H9 (cell line): ENCODE results near the gene GPC6. TPM values are rescaled to one million over a fixed set of nuclear protein-coding genes. Genes with fewer than 3 reads are reported as not detected.

Source experiments
- DNase-seq: peaks from one replicate; pipeline ENCODE4 v3.0.0-alpha.2; 2017
- H2AFZ ChIP-seq: one replicate; pipeline ENCODE4 v1.6.1; 2013; ENCODE audit warnings: mild to moderate bottlenecking, low read length, control low read depth, moderate library complexity
- H2AK5ac ChIP-seq: 2 replicates; pipeline ENCODE4 v1.6.1; 2013; ENCODE audit warnings: low read length, control low read depth, mixed read lengths; ENCODE audit not compliant: insufficient read length
- H2BK120ac ChIP-seq: one replicate; pipeline ENCODE4 v1.6.1; 2013; ENCODE audit warnings: low read depth, mild to moderate bottlenecking, low read length, control low read depth, inconsistent platforms; ENCODE audit not compliant: poor library complexity, severe bottlenecking
- H2BK12ac ChIP-seq: 2 replicates; pipeline ENCODE4 v1.6.1; 2013; ENCODE audit warnings: low read length, control low read depth, mixed read lengths, low read depth; ENCODE audit not compliant: insufficient read length
- H2BK15ac ChIP-seq: 2 replicates; pipeline ENCODE4 v1.6.1; 2013; ENCODE audit warnings: low read depth, low read length, control low read depth
- H2BK20ac ChIP-seq: one replicate; pipeline ENCODE4 v1.6.1; 2013; ENCODE audit warnings: low read depth, mild to moderate bottlenecking, low read length, control low read depth, inconsistent platforms; ENCODE audit not compliant: poor library complexity, severe bottlenecking
- H2BK5ac ChIP-seq: 2 replicates; pipeline ENCODE4 v1.6.1; 2013; ENCODE audit warnings: low read length, control low read depth, mixed read lengths; ENCODE audit not compliant: insufficient read length
- H3K14ac ChIP-seq: 2 replicates; pipeline ENCODE4 v1.6.1; 2013; ENCODE audit warnings: low read length, control low read depth; ENCODE audit not compliant: insufficient read depth
- H3K18ac ChIP-seq: 2 replicates; pipeline ENCODE4 v1.6.1; 2013; ENCODE audit warnings: low read depth, mild to moderate bottlenecking, mixed read lengths, low read length, control low read depth; ENCODE audit not compliant: insufficient read length
- H3K23ac ChIP-seq: 2 replicates; pipeline ENCODE4 v1.6.1; 2013; ENCODE audit warnings: low read length, control low read depth, mixed read lengths, low read depth; ENCODE audit not compliant: insufficient read length
- H3K23me2 ChIP-seq: 2 replicates; pipeline ENCODE4 v1.6.1; 2013; ENCODE audit warnings: low read depth, mild to moderate bottlenecking, mixed read lengths, low read length, control low read depth; ENCODE audit not compliant: insufficient read length, poor library complexity, severe bottlenecking
- H3K27ac ChIP-seq: 2 replicates; pipeline ENCODE4 v1.5.1; 2013; ENCODE audit warnings: low read length, control low read depth, mixed read lengths, low read depth; ENCODE audit not compliant: insufficient read length
- H3K27me3 ChIP-seq: 2 replicates; pipeline ENCODE4 v1.6.1; 2013; ENCODE audit warnings: low read length, control low read depth, inconsistent platforms; ENCODE audit not compliant: insufficient read depth
- H3K4ac ChIP-seq: 2 replicates; pipeline ENCODE4 v1.6.1; 2013; ENCODE audit warnings: low read depth, mild to moderate bottlenecking, control low read depth, inconsistent platforms, low read length, moderate library complexity
- H3K4me1 ChIP-seq: 2 replicates; pipeline ENCODE4 v1.6.1; 2013; ENCODE audit warnings: low read length, control low read depth, inconsistent platforms; ENCODE audit not compliant: insufficient read depth
- H3K4me2 ChIP-seq: 2 replicates; pipeline ENCODE4 v1.6.1; 2013; ENCODE audit warnings: low read length, control low read depth, mixed read lengths; ENCODE audit not compliant: insufficient read length, insufficient read depth
- H3K56ac ChIP-seq: 2 replicates; pipeline ENCODE4 v1.6.1; 2013; ENCODE audit warnings: low read depth, mild to moderate bottlenecking, mixed read lengths, low read length, control low read depth; ENCODE audit not compliant: insufficient read length
- H3K79me1 ChIP-seq: 2 replicates; pipeline ENCODE4 v1.6.1; 2013; ENCODE audit warnings: low read depth, mild to moderate bottlenecking, moderate library complexity, low read length, control low read depth, inconsistent platforms; ENCODE audit not compliant: insufficient read depth, poor library complexity, severe bottlenecking
- H3K79me2 ChIP-seq: 2 replicates; pipeline ENCODE4 v1.6.1; 2013; ENCODE audit warnings: low read length, control low read depth, inconsistent platforms; ENCODE audit not compliant: insufficient read depth
- H3K9ac ChIP-seq: 2 replicates; pipeline ENCODE4 v1.6.1; 2013; ENCODE audit warnings: low read length, control low read depth, mixed read lengths; ENCODE audit not compliant: insufficient read length; ENCODE audit errors: extremely low read depth
- H3K9me3 ChIP-seq: one replicate; pipeline ENCODE4 v1.6.1; 2013; ENCODE audit warnings: low read depth, low read length, inconsistent platforms; ENCODE audit not compliant: control insufficient read depth
- H3T11ph ChIP-seq: one replicate; pipeline ENCODE4 v1.6.1; 2013; ENCODE audit warnings: mild to moderate bottlenecking, low read length, control low read depth, inconsistent platforms
- H4K20me1 ChIP-seq: one replicate; pipeline ENCODE4 v1.6.1; 2013; ENCODE audit not compliant: control insufficient read depth, insufficient read length, insufficient read depth
- H4K5ac ChIP-seq: 2 replicates; pipeline ENCODE4 v1.6.1; 2013; ENCODE audit warnings: low read depth, mild to moderate bottlenecking, mixed read lengths, low read length, control low read depth; ENCODE audit not compliant: insufficient read length
- H4K8ac ChIP-seq: replicated peaks from 2 replicates; pipeline ENCODE4 v1.6.1; 2013; ENCODE audit warnings: low read length, control low read depth, mixed read lengths, low read depth; ENCODE audit not compliant: insufficient read length
- H4K91ac ChIP-seq: 2 replicates; pipeline ENCODE4 v1.6.1; 2013; ENCODE audit warnings: low read depth, mild to moderate bottlenecking, moderate library complexity, mixed read lengths, low read length, control low read depth; ENCODE audit not compliant: insufficient read length
- H3K27ac Mint-ChIP-seq, 3 experiments: 2 replicates in 2 of 3; 3 replicates in 1 of 3; pipeline ENCODE4 v1.8.0; 2020 to 2021; ENCODE audit warnings: mixed read lengths in 3 of 3, mild to moderate bottlenecking in 1 of 3, moderate library complexity in 1 of 3
- H3K27me3 Mint-ChIP-seq: 2 replicates; pipeline ENCODE4 v1.8.0; 2021; ENCODE audit warnings: low read depth, mild to moderate bottlenecking, moderate library complexity, mixed read lengths
- H3K36me3 Mint-ChIP-seq, 3 experiments: 2 replicates in 2 of 3; 3 replicates in 1 of 3; pipeline ENCODE4 v1.8.0; 2020 to 2021; ENCODE audit warnings: low read depth in 3 of 3, mixed read lengths in 3 of 3; ENCODE audit not compliant: insufficient read depth in 1 of 3
- H3K4me1 Mint-ChIP-seq, 2 experiments: 2 replicates each; pipeline ENCODE4 v1.8.0; 2020; ENCODE audit warnings: mixed read lengths in 2 of 2
- H3K4me3 Mint-ChIP-seq, 2 experiments: 2 replicates in 1 of 2; 3 replicates in 1 of 2; pipeline ENCODE4 v1.8.0; 2020 to 2021; ENCODE audit warnings: mild to moderate bottlenecking in 2 of 2, mixed read lengths in 2 of 2, moderate library complexity in 1 of 2
- H3K9me3 Mint-ChIP-seq, 2 experiments: 2 replicates in 1 of 2; 3 replicates in 1 of 2; pipeline ENCODE4 v1.8.0; 2020; ENCODE audit warnings: mild to moderate bottlenecking in 2 of 2, mixed read lengths in 2 of 2, moderate library complexity in 1 of 2
- total RNA-seq: library from RNA; stranded (reverse); gene quantifications from 2 replicates; pipeline ENCODE4 v1.2.1, GENCODE V29; 2021
- TF ChIP-seq, protein P1 (sequence below): fragments of 200-600 bp; sonication (generic); conservative IDR thresholded peaks from 3 replicates; pipeline ENCODE4 v1.8.0; 2021; ENCODE audit warnings: antibody characterized with exemption, mild to moderate bottlenecking

The GPC6 gene
- total RNA-seq, 1 experiment from 2014 or later: 15.6 TPM

DNA sequence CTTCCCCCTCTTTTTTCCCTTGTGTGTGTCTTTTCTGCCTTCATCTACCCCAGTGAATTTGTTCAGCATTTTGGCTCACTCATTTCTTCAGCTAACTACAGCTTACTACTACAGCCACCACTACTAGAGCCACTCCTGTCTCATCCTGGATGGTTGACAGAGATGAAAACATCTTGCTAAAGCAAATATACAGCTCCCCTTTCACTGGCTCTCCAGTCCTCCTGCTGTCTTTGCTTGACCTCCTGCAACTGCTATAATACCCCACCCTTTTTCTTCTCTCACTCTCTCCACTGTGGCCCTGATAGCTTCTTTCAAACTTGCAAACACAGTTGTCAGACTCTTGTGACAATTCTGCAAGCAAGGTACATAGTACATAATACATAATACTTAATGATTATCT lies 729.3 kb downstream of the GPC6 start:
- Histone ChIP-seq H4K91ac (no peak overlapping the region), H2BK12ac (no peak overlapping the region), H3K23ac (no peak overlapping the region), H2BK15ac (no peak overlapping the region), H3K79me1 (no peaks in the 10 kb centered on the region), H3T11ph (no peak overlapping the region), H3K23me2 (no peaks in the 10 kb centered on the region), H4K20me1 (no peaks in the 10 kb centered on the region), H2AFZ (no peak overlapping the region), H3K27me3 (no peaks in the 10 kb centered on the region), H3K9ac (no peak overlapping the region), H3K56ac (no peak overlapping the region), H3K4ac (no peak overlapping the region), H3K27ac (no peak overlapping the region), H2BK20ac (no peak overlapping the region), H4K8ac (no peak overlapping the region), H2BK120ac (no peak overlapping the region), H3K4me2 (no peak overlapping the region), H2AK5ac (no peak overlapping the region), H3K18ac (no peak overlapping the region), H3K79me2 (no peaks in the 10 kb centered on the region), H3K14ac (no peak overlapping the region), H2BK5ac (no peak overlapping the region), H3K9me3 (no peaks in the 10 kb centered on the region), H3K4me1 (peaks cover 2% of the 10 kb centered on the region; the same call in 1 of the 2 replicates), H4K5ac (no peak overlapping the region)
- no peak for DNase-seq
- Mint-ChIP-seq H3K27me3 (no peaks in the 10 kb centered on the region), H3K4me3 (no peak overlapping the region), H3K9me3 (peaks cover 0 to 3% of the 10 kb centered on the region in 2 experiments; a peak in 2 of 5 replicates), H3K27ac (no peak overlapping the region; a peak in 1 of 7 replicates), H3K36me3 (peaks cover 0 to 5% (median 0%) of the 10 kb centered on the region in 3 experiments; a peak in 2 of 7 replicates), H3K4me1 (peaks cover 3 to 8% of the 10 kb centered on the region in 2 experiments; a peak in 2 of 4 replicates)
- TF ChIP-seq, protein P1, sequence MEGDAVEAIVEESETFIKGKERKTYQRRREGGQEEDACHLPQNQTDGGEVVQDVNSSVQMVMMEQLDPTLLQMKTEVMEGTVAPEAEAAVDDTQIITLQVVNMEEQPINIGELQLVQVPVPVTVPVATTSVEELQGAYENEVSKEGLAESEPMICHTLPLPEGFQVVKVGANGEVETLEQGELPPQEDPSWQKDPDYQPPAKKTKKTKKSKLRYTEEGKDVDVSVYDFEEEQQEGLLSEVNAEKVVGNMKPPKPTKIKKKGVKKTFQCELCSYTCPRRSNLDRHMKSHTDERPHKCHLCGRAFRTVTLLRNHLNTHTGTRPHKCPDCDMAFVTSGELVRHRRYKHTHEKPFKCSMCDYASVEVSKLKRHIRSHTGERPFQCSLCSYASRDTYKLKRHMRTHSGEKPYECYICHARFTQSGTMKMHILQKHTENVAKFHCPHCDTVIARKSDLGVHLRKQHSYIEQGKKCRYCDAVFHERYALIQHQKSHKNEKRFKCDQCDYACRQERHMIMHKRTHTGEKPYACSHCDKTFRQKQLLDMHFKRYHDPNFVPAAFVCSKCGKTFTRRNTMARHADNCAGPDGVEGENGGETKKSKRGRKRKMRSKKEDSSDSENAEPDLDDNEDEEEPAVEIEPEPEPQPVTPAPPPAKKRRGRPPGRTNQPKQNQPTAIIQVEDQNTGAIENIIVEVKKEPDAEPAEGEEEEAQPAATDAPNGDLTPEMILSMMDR: no peak
